ENCODE results near the gene ZNF496.

DNA sequence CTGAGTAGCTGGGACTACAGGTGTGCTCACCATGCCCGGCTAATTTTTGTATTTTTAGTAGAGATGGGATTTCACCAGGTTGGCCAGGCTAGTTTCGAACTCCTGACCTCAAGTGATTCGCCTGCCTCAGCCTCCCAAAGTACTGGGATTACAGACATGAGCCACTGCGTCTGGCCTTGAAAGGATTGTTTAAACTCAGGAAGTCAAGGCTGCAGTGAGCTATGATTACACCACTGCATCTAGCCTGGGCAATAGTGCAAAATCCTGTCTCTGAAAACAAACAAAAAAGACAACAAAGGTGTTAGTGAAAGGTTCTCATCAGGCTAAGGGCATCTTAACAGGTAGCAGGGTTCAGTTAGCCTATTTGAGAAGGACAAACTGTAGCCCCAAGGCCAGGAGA lies 14.2 kb upstream of the ZNF496 start:
- TF ChIP-seq, protein P1, sequence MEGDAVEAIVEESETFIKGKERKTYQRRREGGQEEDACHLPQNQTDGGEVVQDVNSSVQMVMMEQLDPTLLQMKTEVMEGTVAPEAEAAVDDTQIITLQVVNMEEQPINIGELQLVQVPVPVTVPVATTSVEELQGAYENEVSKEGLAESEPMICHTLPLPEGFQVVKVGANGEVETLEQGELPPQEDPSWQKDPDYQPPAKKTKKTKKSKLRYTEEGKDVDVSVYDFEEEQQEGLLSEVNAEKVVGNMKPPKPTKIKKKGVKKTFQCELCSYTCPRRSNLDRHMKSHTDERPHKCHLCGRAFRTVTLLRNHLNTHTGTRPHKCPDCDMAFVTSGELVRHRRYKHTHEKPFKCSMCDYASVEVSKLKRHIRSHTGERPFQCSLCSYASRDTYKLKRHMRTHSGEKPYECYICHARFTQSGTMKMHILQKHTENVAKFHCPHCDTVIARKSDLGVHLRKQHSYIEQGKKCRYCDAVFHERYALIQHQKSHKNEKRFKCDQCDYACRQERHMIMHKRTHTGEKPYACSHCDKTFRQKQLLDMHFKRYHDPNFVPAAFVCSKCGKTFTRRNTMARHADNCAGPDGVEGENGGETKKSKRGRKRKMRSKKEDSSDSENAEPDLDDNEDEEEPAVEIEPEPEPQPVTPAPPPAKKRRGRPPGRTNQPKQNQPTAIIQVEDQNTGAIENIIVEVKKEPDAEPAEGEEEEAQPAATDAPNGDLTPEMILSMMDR (IDR thresholded peaks at IDR 0.05; ENCODE audit: insufficient read depth, low read depth, low read length): no peak
- TF ChIP-seq EZH2 (IDR thresholded peaks at IDR 0.05; ENCODE audit: insufficient read depth, low read length): no peak
